ENCODE results near the gene OSBP2. TPM values are rescaled to one million over a fixed set of nuclear protein-coding genes. Genes with fewer than 3 reads are reported as not detected.

The OSBP2 gene
- total and polyA plus RNA-seq, 10 of the 15 experiments (the other 5 are each of a cell fraction or from before 2014, with no cell fraction given): 0.11 to 7.7 (median 3.6) TPM

DNA sequence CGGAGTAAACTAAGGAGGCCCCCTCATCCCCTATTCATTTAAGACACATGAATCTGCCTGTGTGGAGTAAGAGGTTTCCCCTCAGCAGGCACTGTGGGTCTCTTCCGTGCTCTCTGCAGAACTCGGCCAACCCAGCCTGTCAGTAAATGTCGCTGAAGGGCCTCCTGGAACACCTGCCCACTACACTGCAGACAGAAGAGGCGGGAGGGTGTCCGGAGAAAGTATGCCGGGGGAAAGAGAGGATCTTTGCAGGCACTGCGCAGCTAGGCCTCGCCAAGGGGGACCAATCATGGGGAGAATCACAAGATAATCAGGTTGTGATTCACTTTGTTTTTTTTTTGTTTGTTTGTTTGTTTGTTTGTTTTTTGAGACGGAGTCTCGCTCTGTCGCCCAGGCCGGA, 163.1 kb downstream of the OSBP2 start (continued):
- TF ChIP-seq ASH2L (IDR thresholded peaks at IDR 0.05; ENCODE audit: borderline replicate concordance, low read depth): no peak
- TF ChIP-seq, protein P1, sequence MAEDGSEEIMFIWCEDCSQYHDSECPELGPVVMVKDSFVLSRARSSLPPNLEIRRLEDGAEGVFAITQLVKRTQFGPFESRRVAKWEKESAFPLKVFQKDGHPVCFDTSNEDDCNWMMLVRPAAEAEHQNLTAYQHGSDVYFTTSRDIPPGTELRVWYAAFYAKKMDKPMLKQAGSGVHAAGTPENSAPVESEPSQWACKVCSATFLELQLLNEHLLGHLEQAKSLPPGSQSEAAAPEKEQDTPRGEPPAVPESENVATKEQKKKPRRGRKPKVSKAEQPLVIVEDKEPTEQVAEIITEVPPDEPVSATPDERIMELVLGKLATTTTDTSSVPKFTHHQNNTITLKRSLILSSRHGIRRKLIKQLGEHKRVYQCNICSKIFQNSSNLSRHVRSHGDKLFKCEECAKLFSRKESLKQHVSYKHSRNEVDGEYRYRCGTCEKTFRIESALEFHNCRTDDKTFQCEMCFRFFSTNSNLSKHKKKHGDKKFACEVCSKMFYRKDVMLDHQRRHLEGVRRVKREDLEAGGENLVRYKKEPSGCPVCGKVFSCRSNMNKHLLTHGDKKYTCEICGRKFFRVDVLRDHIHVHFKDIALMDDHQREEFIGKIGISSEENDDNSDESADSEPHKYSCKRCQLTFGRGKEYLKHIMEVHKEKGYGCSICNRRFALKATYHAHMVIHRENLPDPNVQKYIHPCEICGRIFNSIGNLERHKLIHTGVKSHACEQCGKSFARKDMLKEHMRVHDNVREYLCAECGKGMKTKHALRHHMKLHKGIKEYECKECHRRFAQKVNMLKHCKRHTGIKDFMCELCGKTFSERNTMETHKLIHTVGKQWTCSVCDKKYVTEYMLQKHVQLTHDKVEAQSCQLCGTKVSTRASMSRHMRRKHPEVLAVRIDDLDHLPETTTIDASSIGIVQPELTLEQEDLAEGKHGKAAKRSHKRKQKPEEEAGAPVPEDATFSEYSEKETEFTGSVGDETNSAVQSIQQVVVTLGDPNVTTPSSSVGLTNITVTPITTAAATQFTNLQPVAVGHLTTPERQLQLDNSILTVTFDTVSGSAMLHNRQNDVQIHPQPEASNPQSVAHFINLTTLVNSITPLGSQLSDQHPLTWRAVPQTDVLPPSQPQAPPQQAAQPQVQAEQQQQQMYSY (CRISPR knock-in tag; IDR thresholded peaks at IDR 0.05): no peak

DNA sequence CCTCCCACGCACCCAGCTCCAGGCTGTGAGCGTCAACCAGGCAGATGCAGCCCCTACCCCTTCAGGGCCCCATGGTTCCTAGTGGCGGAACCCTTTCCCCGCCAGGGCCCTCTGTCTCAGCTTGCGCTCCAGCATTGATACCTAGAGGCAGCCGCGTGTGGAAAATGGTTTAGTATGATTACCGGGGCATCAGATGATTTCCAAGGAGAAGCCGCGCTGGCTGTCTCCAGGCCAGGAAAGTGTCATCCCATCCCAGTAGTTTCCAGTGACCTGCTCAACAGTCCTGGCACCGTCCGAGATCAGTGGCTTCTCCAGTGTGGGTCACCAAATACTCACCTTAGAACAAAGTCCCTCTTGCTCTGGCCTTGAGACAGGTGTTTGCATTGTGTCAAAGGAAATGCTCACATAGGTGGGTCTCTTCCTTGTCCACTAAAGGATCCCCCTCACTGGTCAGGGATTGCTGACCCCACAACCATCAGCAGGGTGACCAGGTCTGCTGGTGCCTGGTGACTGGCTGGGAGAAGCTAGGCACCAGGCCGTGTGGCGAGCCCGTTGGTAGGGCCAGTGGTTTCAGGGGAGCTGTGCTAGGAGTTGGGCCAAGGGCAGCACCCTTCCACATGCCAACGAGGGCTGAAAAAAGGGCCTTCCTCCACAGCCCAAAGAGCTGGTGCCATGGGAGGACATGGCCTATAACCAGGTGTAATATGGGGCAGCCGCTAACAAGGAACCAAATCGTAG, 164.5 kb downstream of the OSBP2 start:
- intact Hi-C loops (cut with micrococcal nuclease; ENCODE audit: unreplicated experiment): no loop called here
- no peaks in the 10 kb centered on the region for H3K79me2 ChIP-seq (ENCODE audit: control insufficient read depth, insufficient read depth, low read length)
- in situ Hi-C loops (cut with MboI): no loop called here
- no peak for ATAC-seq
- no peak overlapping the region for H3K27ac ChIP-seq (ENCODE audit: control insufficient read depth, insufficient read depth)
- H3K9me3 ChIP-seq (replicated peaks; ENCODE audit: control insufficient read depth, insufficient read depth, low read length): no peaks in the 10 kb centered on the region; the same call in 2 of the 3 replicates
- H4K20me1 ChIP-seq (ENCODE audit: control insufficient read depth, insufficient read depth): no peaks in the 10 kb centered on the region
- no peak overlapping the region for H3K4me3 ChIP-seq
- SMC1A ChIA-PET (ENCODE audit: uncharacterized antibody, unreplicated experiment): no interaction called here
- DNase-seq (ENCODE audit: low read depth, low spot score): no peak
- CTCF ChIA-PET: interaction anchor here (1.4 kb wide), 1 partner anchor 11 kb away, joined by 3 read pairs; no protein-coding TSS in a partner anchor
- RAD21 ChIA-PET (ENCODE audit: unreplicated experiment): no interaction called here
- H3K36me3 ChIP-seq (ENCODE audit: control insufficient read depth in 2 of 2, insufficient read depth in 2 of 2, low read length in 1 of 2): no peaks in the 10 kb centered on the region
- H3K27me3 ChIP-seq (replicated peaks in 1 of 2; ENCODE audit: control insufficient read depth in 2 of 2, insufficient read depth in 2 of 2, low read length in 1 of 2): no peaks in the 10 kb centered on the region
- 57% methylated on average over 18 of the region's 18 CpGs for WGBS (ENCODE audit: insufficient coverage, insufficient replicate concordance, low lambda C conversion rate, missing lambda C conversion rate)
- POLR2A ChIA-PET: no interaction called here
- H3K4me1 ChIP-seq (ENCODE audit: control insufficient read depth, insufficient read depth, low read length): no peaks in the 10 kb centered on the region
- no peak for FAIRE-seq
- no TSS peak for BruUV-seq (replicated peaks)
- no peak overlapping the region for H3K9ac ChIP-seq (ENCODE audit: control insufficient read depth, insufficient read depth, low read length)
- H3K4me2 ChIP-seq (ENCODE audit: control insufficient read depth, insufficient read depth): no peak overlapping the region
- H2AFZ ChIP-seq (ENCODE audit: control insufficient read depth, low read depth, low read length): no peak overlapping the region
- no peak for TF ChIP-seq ZNF274 (IDR thresholded peaks at IDR 0.05; ENCODE audit: insufficient read depth, insufficient read length)
- TF ChIP-seq, protein P2, sequence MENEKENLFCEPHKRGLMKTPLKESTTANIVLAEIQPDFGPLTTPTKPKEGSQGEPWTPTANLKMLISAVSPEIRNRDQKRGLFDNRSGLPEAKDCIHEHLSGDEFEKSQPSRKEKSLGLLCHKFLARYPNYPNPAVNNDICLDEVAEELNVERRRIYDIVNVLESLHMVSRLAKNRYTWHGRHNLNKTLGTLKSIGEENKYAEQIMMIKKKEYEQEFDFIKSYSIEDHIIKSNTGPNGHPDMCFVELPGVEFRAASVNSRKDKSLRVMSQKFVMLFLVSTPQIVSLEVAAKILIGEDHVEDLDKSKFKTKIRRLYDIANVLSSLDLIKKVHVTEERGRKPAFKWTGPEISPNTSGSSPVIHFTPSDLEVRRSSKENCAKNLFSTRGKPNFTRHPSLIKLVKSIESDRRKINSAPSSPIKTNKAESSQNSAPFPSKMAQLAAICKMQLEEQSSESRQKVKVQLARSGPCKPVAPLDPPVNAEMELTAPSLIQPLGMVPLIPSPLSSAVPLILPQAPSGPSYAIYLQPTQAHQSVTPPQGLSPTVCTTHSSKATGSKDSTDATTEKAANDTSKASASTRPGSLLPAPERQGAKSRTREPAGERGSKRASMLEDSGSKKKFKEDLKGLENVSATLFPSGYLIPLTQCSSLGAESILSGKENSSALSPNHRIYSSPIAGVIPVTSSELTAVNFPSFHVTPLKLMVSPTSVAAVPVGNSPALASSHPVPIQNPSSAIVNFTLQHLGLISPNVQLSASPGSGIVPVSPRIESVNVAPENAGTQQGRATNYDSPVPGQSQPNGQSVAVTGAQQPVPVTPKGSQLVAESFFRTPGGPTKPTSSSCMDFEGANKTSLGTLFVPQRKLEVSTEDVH (IDR thresholded peaks at IDR 0.05; ENCODE audit: low read depth, partially characterized antibody): no peak
- TF ChIP-seq, protein P3, sequence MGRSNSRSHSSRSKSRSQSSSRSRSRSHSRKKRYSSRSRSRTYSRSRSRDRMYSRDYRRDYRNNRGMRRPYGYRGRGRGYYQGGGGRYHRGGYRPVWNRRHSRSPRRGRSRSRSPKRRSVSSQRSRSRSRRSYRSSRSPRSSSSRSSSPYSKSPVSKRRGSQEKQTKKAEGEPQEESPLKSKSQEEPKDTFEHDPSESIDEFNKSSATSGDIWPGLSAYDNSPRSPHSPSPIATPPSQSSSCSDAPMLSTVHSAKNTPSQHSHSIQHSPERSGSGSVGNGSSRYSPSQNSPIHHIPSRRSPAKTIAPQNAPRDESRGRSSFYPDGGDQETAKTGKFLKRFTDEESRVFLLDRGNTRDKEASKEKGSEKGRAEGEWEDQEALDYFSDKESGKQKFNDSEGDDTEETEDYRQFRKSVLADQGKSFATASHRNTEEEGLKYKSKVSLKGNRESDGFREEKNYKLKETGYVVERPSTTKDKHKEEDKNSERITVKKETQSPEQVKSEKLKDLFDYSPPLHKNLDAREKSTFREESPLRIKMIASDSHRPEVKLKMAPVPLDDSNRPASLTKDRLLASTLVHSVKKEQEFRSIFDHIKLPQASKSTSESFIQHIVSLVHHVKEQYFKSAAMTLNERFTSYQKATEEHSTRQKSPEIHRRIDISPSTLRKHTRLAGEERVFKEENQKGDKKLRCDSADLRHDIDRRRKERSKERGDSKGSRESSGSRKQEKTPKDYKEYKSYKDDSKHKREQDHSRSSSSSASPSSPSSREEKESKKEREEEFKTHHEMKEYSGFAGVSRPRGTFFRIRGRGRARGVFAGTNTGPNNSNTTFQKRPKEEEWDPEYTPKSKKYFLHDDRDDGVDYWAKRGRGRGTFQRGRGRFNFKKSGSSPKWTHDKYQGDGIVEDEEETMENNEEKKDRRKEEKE (IDR thresholded peaks at IDR 0.05): no peak
- TF ChIP-seq SPI1 (IDR thresholded peaks at IDR 0.05; ENCODE audit: borderline replicate concordance, insufficient read depth, low read depth, low read length): no peak
- TF ChIP-seq, protein P4, sequence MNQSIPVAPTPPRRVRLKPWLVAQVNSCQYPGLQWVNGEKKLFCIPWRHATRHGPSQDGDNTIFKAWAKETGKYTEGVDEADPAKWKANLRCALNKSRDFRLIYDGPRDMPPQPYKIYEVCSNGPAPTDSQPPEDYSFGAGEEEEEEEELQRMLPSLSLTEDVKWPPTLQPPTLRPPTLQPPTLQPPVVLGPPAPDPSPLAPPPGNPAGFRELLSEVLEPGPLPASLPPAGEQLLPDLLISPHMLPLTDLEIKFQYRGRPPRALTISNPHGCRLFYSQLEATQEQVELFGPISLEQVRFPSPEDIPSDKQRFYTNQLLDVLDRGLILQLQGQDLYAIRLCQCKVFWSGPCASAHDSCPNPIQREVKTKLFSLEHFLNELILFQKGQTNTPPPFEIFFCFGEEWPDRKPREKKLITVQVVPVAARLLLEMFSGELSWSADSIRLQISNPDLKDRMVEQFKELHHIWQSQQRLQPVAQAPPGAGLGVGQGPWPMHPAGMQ (IDR thresholded peaks at IDR 0.05; ENCODE audit: borderline replicate concordance): no peak
- TF ChIP-seq, protein P5, sequence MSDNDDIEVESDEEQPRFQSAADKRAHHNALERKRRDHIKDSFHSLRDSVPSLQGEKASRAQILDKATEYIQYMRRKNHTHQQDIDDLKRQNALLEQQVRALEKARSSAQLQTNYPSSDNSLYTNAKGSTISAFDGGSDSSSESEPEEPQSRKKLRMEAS (IDR thresholded peaks at IDR 0.05; ENCODE audit: low read depth, low read length): no peak
- no peak for TF ChIP-seq IKZF2 (IDR thresholded peaks at IDR 0.05)
- TF ChIP-seq CHD4 (IDR thresholded peaks at IDR 0.05): no peak
